NCI-H2171 treated with DMSO at 0.1 percent for 48 hours (cell line): ENCODE measurements around the gene RIC8B.
A peak's percentile ranks its signal among the peaks of the same experiment; 100 is the strongest.
"Not testable (repeated sequence)": the region's sequence is repeated elsewhere in the genome, so short reads cannot be mapped to it uniquely, and the experiment has no call there.

Experiments
- DNase-seq: peaks from one replicate; lab custom pipeline; 2025; lab: John Stamatoyannopoulos, UW

Gene RIC8B

GRCh38 chr12:106774005-106774807 lies at the start of gene RIC8B:
Gene RIC8B, plus strand, starts transcription at chr12:106774682. Its CDS starts 64 bp downstream, at chr12:106774746.
- DNase-seq: peak; percentile 99

DNA sequence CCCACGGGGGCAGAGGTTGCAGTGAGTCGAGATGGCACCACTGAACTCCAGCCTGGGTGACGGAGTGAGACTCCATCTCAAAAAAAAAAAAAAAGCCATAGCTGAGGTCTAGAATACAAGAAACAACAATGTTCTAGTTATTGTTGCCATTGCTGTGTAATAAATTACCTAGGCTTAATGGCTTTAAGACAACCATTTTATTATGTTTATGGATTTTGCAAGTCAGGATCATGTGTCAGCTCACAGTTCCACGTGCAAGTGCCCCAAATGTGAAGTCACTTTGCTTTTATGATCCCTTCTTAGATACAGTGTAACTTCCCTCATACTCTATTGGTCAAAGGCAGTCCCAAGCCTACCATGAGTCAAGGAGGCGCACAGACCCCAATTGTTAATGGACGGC lies 49.5 kb upstream of the RIC8B start:
- DNase-seq: no peak

DNA sequence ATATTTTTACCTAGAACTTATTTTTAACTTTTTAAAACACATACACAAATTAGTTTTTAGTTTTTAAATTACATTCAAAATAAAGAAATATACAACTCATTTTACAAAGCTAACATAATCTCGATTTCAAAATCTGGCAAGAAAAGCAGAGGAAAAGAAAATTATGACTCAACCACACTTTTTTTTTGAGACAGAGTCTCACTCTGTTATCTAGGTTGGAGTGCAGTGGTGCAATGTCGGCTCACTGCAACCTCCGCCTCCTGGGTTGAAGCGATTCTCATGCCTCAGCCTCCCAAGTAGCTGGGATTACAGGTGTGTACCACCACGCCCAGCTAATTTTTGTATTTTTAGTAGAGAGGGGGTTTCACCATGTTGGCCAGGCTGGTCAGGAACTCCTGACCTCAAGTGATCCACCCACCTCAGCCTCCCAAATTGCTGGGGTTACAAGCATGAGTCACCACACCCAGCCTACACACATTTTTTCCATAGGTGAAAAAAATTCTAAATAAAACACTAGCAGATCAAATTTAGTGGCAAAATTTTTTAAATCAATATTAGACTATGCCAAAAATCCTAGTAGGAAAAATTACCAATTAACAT lies 47.8 kb upstream of the RIC8B start:
- DNase-seq: not testable (repeated sequence)

DNA sequence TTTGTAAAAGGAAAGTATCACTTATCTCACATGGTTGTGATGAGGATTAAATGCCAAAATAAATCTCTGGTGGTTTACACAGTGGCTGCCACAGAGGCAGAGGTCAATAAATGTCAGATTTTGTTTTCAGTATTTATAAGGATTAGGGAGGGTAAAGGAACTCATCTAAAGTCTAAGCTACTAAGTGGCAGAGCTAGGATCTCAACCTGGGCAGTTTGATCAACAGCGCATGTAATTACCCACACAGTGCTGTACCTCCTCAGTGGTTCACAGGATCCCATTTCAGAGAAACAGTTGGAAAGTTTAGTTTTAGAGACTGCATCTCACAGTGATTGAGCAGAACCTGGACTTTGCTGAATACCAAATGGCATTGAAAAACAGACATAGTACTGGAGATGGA lies 44.9 kb upstream of the RIC8B start:
- no peak for DNase-seq

GRCh38 chr12:106732890-106733289 lies 41.6 kb upstream of the RIC8B start:
- DNase-seq: no peak

- DNase-seq: no peak
Measured at GRCh38 chr12:106733660-106734059, 40.8 kb upstream of the RIC8B start.

- no peak for DNase-seq
Measured at GRCh38 chr12:106736051-106736957, 38.2 kb upstream of the RIC8B start.

- DNase-seq: no peak
Measured at GRCh38 chr12:106739318-106739717, 35.2 kb upstream of the RIC8B start.

DNA sequence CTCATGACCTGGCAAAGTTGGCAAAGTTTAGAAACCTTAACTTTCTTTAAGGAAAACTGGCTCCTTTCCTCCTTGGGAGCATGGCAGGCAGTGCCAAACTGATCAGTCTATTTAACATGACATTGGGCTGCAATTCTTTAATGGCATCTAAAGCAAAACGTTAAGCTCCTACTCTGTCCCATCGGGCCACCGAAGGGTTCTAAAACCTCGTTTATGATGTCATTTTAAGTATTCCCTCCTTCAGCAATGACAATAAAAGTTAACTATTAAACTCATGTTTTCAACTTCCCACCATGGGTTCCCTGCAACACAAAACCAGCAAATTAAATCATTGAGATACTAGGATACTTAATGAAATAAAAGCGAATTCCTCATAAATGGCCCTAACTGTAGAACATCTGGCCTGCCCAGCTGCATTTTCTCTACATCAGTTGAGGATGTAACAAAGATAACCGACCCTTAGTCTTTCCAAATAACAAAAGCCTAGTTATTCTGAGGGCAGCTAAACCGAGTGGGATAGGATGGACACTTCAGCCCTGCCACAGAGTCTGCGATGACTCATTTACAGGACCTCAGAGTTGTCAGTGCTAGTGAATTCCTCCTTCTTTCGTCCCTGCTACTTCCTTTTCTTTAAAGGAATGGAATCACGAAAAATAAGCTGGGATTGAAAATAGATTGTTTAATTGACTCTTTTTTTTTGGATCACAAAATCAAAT lies 34.5 kb upstream of the RIC8B start:
- DNase-seq: no peak

- DNase-seq: no peak
Measured at GRCh38 chr12:106740818-106741217, 33.7 kb upstream of the RIC8B start.

DNA sequence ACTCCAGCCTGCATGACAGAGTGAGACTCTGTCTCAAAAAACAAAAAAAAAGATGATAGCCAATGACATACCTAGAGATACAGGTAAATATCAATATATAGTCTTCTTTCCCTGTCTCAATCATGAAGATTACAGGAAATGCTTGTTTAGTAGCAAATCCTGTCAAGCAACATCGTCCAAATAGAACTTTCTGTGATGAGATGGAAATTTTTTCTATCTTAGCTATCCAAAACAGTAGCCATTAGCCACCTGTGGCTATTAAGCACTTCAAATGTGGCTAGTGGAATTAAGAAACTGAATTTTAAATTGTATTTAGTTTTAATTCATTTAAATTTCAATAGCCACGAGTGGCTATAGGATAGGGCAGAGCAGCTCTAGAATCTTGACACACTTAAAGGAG lies 33.2 kb upstream of the RIC8B start:
- no peak for DNase-seq

- DNase-seq: no peak
Measured at GRCh38 chr12:106743270-106743988, 31.1 kb upstream of the RIC8B start.

GRCh38 chr12:106744600-106744999 lies 29.9 kb upstream of the RIC8B start:
- DNase-seq: no peak

GRCh38 chr12:106745181-106745745 lies 29.2 kb upstream of the RIC8B start:
- DNase-seq: no peak

DNA sequence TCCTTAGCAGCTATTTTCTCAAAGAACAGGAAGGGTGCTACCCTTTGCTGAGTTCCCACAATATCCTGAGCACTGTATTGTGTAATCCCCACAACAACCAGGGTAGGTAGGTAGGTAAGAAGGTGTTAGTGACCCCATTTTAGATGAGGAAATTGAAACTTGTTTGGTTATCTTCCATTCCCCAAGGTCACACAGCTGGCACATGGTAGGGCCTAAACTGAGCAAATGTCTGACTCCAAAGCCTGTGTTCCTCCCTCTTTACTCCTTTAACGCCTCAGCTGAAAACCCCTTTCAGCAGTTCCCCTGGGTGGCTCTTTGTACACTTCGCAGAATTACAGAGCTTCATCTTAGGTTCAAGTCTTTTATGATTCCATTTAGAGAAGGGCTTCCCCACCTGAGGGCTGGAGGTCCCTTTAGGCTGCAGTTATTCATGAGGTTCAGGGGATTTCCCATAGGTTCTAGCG lies 26.5 kb upstream of the RIC8B start:
- DNase-seq: no peak

GRCh38 chr12:106750524-106750923 lies 24.0 kb upstream of the RIC8B start:
- no peak for DNase-seq

GRCh38 chr12:106753526-106753925 lies 21.0 kb upstream of the RIC8B start:
- DNase-seq: no peak

DNA sequence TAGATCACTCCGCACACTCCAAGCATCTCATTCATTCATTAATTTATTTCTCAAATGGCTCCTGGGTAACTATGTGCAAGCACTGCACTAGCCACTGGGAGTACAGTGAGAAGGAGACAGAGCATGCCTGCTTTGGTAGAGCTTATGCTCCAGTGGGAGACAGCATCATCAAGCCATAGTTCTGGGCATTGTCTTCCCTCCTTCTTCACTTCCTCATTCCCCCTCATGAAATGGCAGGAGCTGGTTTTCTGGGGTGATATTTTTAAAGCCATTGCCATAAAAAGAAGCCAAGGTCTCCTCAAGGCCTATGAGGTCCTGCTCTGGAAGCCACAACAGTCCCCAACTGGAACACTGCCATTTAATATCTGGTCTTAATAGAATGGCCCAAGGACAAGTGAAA lies 20.2 kb upstream of the RIC8B start:
- no peak for DNase-seq

DNA sequence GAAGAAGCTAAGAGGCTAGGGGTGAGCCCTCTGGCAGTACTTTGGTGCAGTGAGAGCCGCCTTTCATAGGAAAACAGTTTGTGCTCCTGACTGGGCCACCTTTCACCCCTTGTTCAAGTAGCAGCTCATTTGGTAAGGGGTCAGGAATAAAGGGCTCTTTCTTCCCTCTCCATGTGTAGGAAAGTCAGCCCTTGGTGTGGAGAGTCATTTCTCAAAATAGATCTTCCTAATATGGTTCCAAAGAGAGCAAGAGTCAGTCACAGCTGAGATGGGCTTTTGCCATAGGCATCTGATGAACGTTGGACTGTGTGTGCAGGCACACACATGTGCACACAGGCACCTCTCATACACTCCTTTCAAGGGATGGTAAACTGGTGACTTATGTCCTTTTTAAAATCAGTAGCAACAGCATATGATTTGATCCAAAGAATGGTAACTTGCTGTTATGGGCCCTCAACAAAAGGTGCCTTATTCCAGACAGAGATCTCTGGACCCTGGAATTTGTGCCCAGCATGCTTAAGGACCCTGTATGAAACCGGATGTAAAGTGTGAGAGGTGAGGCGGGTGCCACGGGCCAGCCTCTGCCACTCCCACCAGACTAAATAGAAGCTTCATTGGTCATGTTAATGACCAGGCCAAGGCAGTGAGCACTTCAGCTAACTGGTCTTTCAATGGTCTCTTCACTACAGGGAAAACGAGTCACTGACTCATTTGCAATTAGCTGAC lies 16.7 kb upstream of the RIC8B start:
- DNase-seq: no peak
